Parathyroid adenoma (tissue), 2 donors: ENCODE results near the gene UBE2D2.
"Not testable (repeated sequence)": the region's sequence is repeated elsewhere in the genome, so short reads cannot be mapped to it uniquely, and the experiment has no call there.

Experiments
- H2AFZ ChIP-seq: fragments of 300-600 bp; sonication (generic); one replicate; pipeline ENCODE4 v1.7.0; 2017; ENCODE audit warnings: antibody characterized with exemption, mild to moderate bottlenecking
- H3K27ac ChIP-seq: fragments of 300-600 bp; sonication (generic); one replicate; pipeline ENCODE4 v1.7.0; 2017
- H3K27me3 ChIP-seq: fragments of 300-600 bp; sonication (generic); one replicate; pipeline ENCODE4 v1.7.0; 2017; ENCODE audit warnings: low read length; ENCODE audit not compliant: control insufficient read depth, insufficient read depth
- H3K36me3 ChIP-seq: fragments of 300-600 bp; sonication (generic); one replicate; pipeline ENCODE4 v1.7.0; 2017; ENCODE audit warnings: low read length; ENCODE audit not compliant: control insufficient read depth, insufficient read depth
- H3K4me1 ChIP-seq: fragments of 300-600 bp; sonication (generic); one replicate; pipeline ENCODE4 v1.7.0; 2017; ENCODE audit warnings: control low read depth
- H3K4me2 ChIP-seq: fragments of 300-600 bp; sonication (generic); one replicate; pipeline ENCODE4 v1.7.0; 2017; ENCODE audit warnings: low read length
- H3K4me3 ChIP-seq: fragments of 300-600 bp; sonication (generic); one replicate; pipeline ENCODE4 v1.7.0; 2017; ENCODE audit warnings: low read depth, low read length
- H3K79me2 ChIP-seq: fragments of 300-600 bp; sonication (generic); one replicate; pipeline ENCODE4 v1.7.0; 2017; ENCODE audit warnings: control low read depth
- H3K9ac ChIP-seq: fragments of 300-600 bp; sonication (generic); one replicate; pipeline ENCODE4 v1.7.0; 2017; ENCODE audit warnings: mild to moderate bottlenecking
- H3K9me3 ChIP-seq: fragments of 300-600 bp; sonication (generic); one replicate; pipeline ENCODE4 v1.7.0; 2017; ENCODE audit warnings: low read length; ENCODE audit not compliant: control insufficient read depth
- CTCF ChIP-seq: fragments of 300-600 bp; sonication (generic); IDR thresholded peaks from one replicate; pipeline ENCODE4 v1.7.0; 2017; ENCODE audit warnings: antibody characterized with exemption, mild to moderate bottlenecking
- donor health status: primary hyperparathyroidism.

The UBE2D2 gene

GRCh38 chr5:139524940-139525585, 36.1 kb upstream of the UBE2D2 start:
- Histone ChIP-seq H3K27ac (no peak overlapping the region), H3K9ac (no peak overlapping the region)

GRCh38 chr5:139525586-139526308, 35.4 kb upstream of the UBE2D2 start:
- not testable (repeated sequence) for H3K27ac ChIP-seq, H3K4me2 ChIP-seq, H3K36me3 ChIP-seq, H3K9me3 ChIP-seq, H3K79me2 ChIP-seq, H3K4me3 ChIP-seq, H3K9ac ChIP-seq, H2AFZ ChIP-seq, H3K4me1 ChIP-seq, H3K27me3 ChIP-seq

More at GRCh38 chr5:139524940-139525585, 36.1 kb upstream of the UBE2D2 start:
- no peak overlapping the region for H3K4me2 ChIP-seq
- no peaks in the 10 kb centered on the region for H3K27me3 ChIP-seq
- no peaks in the 10 kb centered on the region for H3K36me3 ChIP-seq
- TF ChIP-seq CTCF: no peak
- H3K9me3 ChIP-seq: no peaks in the 10 kb centered on the region
- no peaks in the 10 kb centered on the region for H3K4me1 ChIP-seq
- no peak overlapping the region for H2AFZ ChIP-seq
- no peak overlapping the region for H3K4me3 ChIP-seq
- no peaks in the 10 kb centered on the region for H3K79me2 ChIP-seq

GRCh38 chr5:139526309-139527089, 34.6 kb upstream of the UBE2D2 start:
- H3K9ac ChIP-seq, H3K79me2 ChIP-seq, H3K4me3 ChIP-seq, H3K9me3 ChIP-seq, H3K4me1 ChIP-seq, H3K27me3 ChIP-seq, H3K36me3 ChIP-seq, H3K4me2 ChIP-seq, H2AFZ ChIP-seq, H3K27ac ChIP-seq: not testable (repeated sequence)

GRCh38 chr5:139527090-139527470, 34.1 kb upstream of the UBE2D2 start:
- H3K4me3 ChIP-seq, H3K36me3 ChIP-seq, H3K9ac ChIP-seq, H3K79me2 ChIP-seq, H3K27ac ChIP-seq, H3K4me2 ChIP-seq, H3K27me3 ChIP-seq, H3K9me3 ChIP-seq, H3K4me1 ChIP-seq, H2AFZ ChIP-seq: not testable (repeated sequence)

- H3K9ac ChIP-seq, H3K4me1 ChIP-seq, H3K27ac ChIP-seq, H3K4me3 ChIP-seq, H3K4me2 ChIP-seq, H2AFZ ChIP-seq, H3K79me2 ChIP-seq, H3K27me3 ChIP-seq, H3K36me3 ChIP-seq, H3K9me3 ChIP-seq: not testable (repeated sequence)
Measured at GRCh38 chr5:139527896-139528467, 33.2 kb upstream of the UBE2D2 start.

GRCh38 chr5:139528695-139529094, 32.4 kb upstream of the UBE2D2 start:
- not testable (repeated sequence) for H3K4me2 ChIP-seq, H3K36me3 ChIP-seq, H3K9me3 ChIP-seq, H3K27me3 ChIP-seq, H3K79me2 ChIP-seq, H3K4me3 ChIP-seq, H2AFZ ChIP-seq, H3K27ac ChIP-seq, H3K4me1 ChIP-seq, H3K9ac ChIP-seq

GRCh38 chr5:139530079-139530478, 31.1 kb upstream of the UBE2D2 start:
- not testable (repeated sequence) for H3K27ac ChIP-seq, H3K9me3 ChIP-seq, H3K9ac ChIP-seq, H3K4me1 ChIP-seq, H3K36me3 ChIP-seq, H2AFZ ChIP-seq, H3K79me2 ChIP-seq, H3K4me2 ChIP-seq, H3K4me3 ChIP-seq, H3K27me3 ChIP-seq
